ENCODE results near the gene CCDC57. TPM values are rescaled to one million over a fixed set of nuclear protein-coding genes. Genes with fewer than 3 reads are reported as not detected.

Gene CCDC57
- total and polyA plus RNA-seq, 2 of the 8 experiments (the other 6 are each of a cell fraction or from before 2014, with no cell fraction given) = 8.4 to 12.9 TPM

- TF ChIP-seq RXRA (IDR thresholded peaks at IDR 0.05; ENCODE audit: insufficient read depth, low read depth, low read length) (no peak), CHD7 (IDR thresholded peaks at IDR 0.05; ENCODE audit: insufficient replicate concordance, low read length) (no peak), MAFK (IDR thresholded peaks at IDR 0.05; ENCODE audit: low read depth, low read length) (no peak), MAX (IDR thresholded peaks at IDR 0.05) (no peak), POLR2A (IDR thresholded peaks at IDR 0.05; ENCODE audit: control extremely low read depth in 1 of 2, low read depth in 2 of 2, low read length in 2 of 2) (no peak; a peak in 1 of 3 replicates)
Measured at GRCh38 chr17:82082456-82082855, 130.2 kb downstream of the CCDC57 start (continued).
